Lower lobe of right lung (tissue), 2 donors: ENCODE measurements around the gene AUNIP. TPM values are rescaled to one million over a fixed set of nuclear protein-coding genes. Genes with fewer than 3 reads are reported as not detected.
A peak's percentile ranks its signal among the peaks of the same experiment; 100 is the strongest.

Source experiments
- ATAC-seq, 2 donors: fragments of 200-7000 bp; cut with Tn5 transposase; one replicate each; pipeline ENCODE4 v1.9.1; 2020 to 2022; ENCODE audit warnings: mild to moderate bottlenecking in 2 of 2, moderate library complexity in 2 of 2
- DNase-seq: peaks from one replicate; pipeline ENCODE4 v3.0.0-alpha.2; 2020
- H3K27ac ChIP-seq: fragments of 200-600 bp; one replicate; pipeline ENCODE4 v1.8.0; 2022
- H3K27me3 ChIP-seq: fragments of 200-600 bp; one replicate; pipeline ENCODE4 v1.8.0; 2022; ENCODE audit warnings: low read depth
- H3K36me3 ChIP-seq: fragments of 200-600 bp; one replicate; pipeline ENCODE4 v1.8.0; 2022; ENCODE audit warnings: mild to moderate bottlenecking
- H3K4me1 ChIP-seq: fragments of 200-600 bp; one replicate; pipeline ENCODE4 v1.8.0; 2022
- H3K4me3 ChIP-seq: fragments of 200-600 bp; one replicate; pipeline ENCODE4 v1.8.0; 2022; ENCODE audit warnings: mild to moderate bottlenecking
- H3K9me3 ChIP-seq: fragments of 200-600 bp; one replicate; pipeline ENCODE4 v1.8.0; 2022
- intact Hi-C: fragments of 100-400 bp; cut with DNase I; formaldehyde crosslinking; loops from one replicate; pipeline ENCODE4 v1.11.0; 2022
- total RNA-seq: library from RNA; stranded (reverse); fragmentation: NEBNext Ultra II Directional; extraction: Animal tissue kit (Norgen Biotek cat#: 25700); gene quantifications from one replicate; pipeline ENCODE4 v1.2.1, GENCODE V29; 2021
- TF ChIP-seq, protein P1 (sequence below): fragments of 200-600 bp; IDR thresholded peaks from one replicate; pipeline ENCODE4 v1.8.0; 2022; ENCODE audit warnings: antibody characterized with exemption, mild to moderate bottlenecking
- donor health status: DM: no; HTN: yes; CAD: no; lungs with severe emphysema.

Gene AUNIP
- total RNA-seq, 1 donor from 2014 or later, result not detected

DNA sequence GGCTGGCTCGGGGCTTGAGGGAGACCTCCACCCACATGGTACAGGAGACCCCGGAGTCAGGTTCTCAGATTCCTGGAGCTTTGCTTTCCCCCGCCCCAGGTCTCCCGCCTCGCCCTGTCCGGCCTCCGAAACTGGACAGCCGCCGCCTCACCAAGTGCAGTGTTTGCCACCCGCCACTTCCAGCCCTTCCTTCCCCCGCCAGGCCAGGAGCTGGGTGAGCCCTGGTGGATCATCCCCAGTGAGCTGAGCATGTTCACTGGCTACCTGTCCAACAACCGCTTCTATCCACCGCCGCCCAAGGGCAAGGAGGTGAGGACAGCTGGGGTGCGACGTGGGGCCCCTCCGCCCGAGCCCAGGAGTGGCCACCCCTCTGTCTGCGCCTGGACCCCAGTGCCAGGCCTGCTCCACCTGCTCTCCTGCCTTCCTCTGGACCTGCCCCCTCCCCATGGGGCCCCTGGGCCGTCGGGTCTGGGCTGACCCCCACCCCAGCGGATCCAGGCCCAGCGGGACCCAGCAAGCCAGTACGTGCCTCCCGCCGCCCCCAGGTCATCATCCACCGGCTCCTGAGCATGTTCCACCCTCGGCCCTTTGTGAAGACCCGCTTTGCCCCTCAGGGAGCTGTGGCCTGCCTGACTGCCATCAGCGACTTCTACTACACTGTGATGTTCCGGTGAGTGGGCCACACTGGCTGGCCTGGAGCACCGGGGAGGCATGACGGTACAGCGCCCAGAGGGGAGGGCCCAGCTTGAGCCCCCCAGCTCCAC is 50.6 kb downstream of the AUNIP start:
- intact Hi-C loops, result no loop called here
- H3K27me3 ChIP-seq, result no peaks in the 10 kb centered on the region
- DNase-seq (no peak), ATAC-seq (no peak)
- H3K4me3 ChIP-seq, result no peak overlapping the region
- TF ChIP-seq, protein P1, sequence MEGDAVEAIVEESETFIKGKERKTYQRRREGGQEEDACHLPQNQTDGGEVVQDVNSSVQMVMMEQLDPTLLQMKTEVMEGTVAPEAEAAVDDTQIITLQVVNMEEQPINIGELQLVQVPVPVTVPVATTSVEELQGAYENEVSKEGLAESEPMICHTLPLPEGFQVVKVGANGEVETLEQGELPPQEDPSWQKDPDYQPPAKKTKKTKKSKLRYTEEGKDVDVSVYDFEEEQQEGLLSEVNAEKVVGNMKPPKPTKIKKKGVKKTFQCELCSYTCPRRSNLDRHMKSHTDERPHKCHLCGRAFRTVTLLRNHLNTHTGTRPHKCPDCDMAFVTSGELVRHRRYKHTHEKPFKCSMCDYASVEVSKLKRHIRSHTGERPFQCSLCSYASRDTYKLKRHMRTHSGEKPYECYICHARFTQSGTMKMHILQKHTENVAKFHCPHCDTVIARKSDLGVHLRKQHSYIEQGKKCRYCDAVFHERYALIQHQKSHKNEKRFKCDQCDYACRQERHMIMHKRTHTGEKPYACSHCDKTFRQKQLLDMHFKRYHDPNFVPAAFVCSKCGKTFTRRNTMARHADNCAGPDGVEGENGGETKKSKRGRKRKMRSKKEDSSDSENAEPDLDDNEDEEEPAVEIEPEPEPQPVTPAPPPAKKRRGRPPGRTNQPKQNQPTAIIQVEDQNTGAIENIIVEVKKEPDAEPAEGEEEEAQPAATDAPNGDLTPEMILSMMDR, result no peak
- H3K36me3 ChIP-seq, result peaks cover 80% of the 10 kb centered on the region
- peaks cover 69% of the 10 kb centered on the region for H3K4me1 ChIP-seq
- H3K9me3 ChIP-seq, result no peaks in the 10 kb centered on the region
- H3K27ac ChIP-seq, result no peak overlapping the region

GRCh38 chr1:25807480-25808390 is 51.5 kb downstream of the AUNIP start:
- H3K9me3 ChIP-seq, result no peaks in the 10 kb centered on the region
- ATAC-seq (peak in 1 of 2 donors; percentile 26), DNase-seq (no peak)
- H3K27me3 ChIP-seq, result no peaks in the 10 kb centered on the region
- peaks cover 70% of the 10 kb centered on the region for H3K36me3 ChIP-seq
- peaks cover 79% of the 10 kb centered on the region for H3K4me1 ChIP-seq
- H3K27ac ChIP-seq, result no peak overlapping the region
- intact Hi-C loops, result no loop called here
- TF ChIP-seq, protein P1, result no peak
- H3K4me3 ChIP-seq, result no peak overlapping the region

DNA sequence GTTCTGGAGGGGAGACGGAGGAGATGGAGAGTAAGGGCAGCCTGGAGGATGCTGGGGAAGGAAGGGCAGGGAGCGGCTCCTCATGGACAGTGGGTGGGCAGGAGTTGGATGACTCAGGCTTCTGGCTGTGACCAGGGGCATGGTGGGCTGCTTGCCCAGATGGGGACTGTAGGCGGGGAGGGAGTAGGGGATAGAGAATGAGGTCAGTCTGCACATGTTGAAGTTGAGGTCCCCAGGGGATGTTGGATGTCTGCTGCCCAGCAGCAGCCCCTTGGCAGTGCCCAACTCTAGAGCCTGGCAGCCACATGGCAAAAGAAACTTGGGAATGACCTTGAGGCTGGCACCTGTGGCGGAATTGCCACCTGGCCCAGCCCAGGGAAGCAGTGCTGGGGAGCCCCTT is 52.8 kb downstream of the AUNIP start:
- H3K27ac ChIP-seq, result peak overlapping the region; percentile 43
- peaks cover 63% of the 10 kb centered on the region for H3K36me3 ChIP-seq
- H3K4me3 ChIP-seq, result no peak overlapping the region
- no peak for ATAC-seq
- TF ChIP-seq, protein P1, result no peak
- H3K9me3 ChIP-seq, result no peaks in the 10 kb centered on the region
- peaks cover 91% of the 10 kb centered on the region for H3K4me1 ChIP-seq
- no peaks in the 10 kb centered on the region for H3K27me3 ChIP-seq
- intact Hi-C loops, result no loop called here
- no peak for DNase-seq

- TF ChIP-seq, protein P1, result no peak
- Histone ChIP-seq H3K9me3 (no peaks in the 10 kb centered on the region), H3K27me3 (no peaks in the 10 kb centered on the region), H3K27ac (peak overlapping the region; percentile 43), H3K4me1 (peaks cover 91% of the 10 kb centered on the region), H3K36me3 (peaks cover 58% of the 10 kb centered on the region), H3K4me3 (no peak overlapping the region)
- ATAC-seq (peak; percentile 9 to 30), DNase-seq (no peak)
- intact Hi-C loops, result no loop called here
Observed at GRCh38 chr1:25805863-25806225, 53.4 kb downstream of the AUNIP start.

DNA sequence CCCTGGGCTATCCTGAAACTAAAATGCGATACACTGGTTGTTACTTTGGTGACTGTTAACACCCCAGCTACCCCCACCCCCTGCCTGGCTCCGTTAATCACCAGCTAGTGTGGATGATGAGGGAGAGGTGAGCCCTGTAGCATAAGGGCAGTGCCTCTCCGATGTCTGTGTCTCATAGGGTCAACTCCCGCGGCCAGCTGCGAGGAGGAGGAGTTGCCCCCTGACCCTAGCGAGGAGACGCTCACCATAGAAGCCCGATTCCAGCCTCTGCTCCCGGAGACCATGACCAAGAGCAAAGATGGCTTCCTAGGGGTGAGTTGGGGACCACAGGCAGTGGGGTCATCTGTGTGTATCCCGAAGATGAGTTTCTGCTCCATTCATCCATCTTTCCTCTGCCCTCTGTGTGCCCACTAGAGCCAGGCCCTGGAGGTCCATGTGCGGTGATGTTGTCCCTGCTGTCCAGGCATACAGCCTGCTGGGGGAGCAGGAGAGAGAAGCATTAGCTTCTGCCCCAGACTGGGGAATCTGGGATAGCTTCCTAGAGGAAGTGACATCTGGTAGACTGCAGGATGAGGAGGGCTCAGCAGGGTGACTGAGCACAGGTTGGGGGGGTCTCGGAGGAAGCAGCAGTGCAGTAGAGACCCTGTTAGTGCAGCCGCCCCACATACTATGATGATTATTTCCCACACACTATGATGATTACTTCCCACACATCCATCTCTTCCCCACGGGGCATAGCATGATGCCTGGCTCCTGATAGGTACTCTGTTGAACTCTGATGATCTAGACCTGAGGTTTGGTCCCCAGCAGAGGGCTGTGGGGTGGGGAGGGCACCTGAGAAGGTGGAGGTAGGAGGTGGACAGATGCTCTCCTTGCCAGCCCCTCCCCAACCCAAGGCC is 54.0 kb downstream of the AUNIP start:
- peaks cover 51% of the 10 kb centered on the region for H3K36me3 ChIP-seq
- peak overlapping the region; percentile 27 for H3K27ac ChIP-seq
- no peak overlapping the region for H3K4me3 ChIP-seq
- DNase-seq (no peak), ATAC-seq (no peak)
- no peaks in the 10 kb centered on the region for H3K27me3 ChIP-seq
- H3K4me1 ChIP-seq, result peaks cover 88% of the 10 kb centered on the region
- H3K9me3 ChIP-seq, result no peaks in the 10 kb centered on the region
- TF ChIP-seq, protein P1, result no peak
- intact Hi-C loops, result no loop called here
